ENCODE results near the gene NUMB.

Gene NUMB

GRCh38 chr14:73243341-73243740, 215.0 kb downstream of the NUMB start:
- DNase-seq: no peak

DNA sequence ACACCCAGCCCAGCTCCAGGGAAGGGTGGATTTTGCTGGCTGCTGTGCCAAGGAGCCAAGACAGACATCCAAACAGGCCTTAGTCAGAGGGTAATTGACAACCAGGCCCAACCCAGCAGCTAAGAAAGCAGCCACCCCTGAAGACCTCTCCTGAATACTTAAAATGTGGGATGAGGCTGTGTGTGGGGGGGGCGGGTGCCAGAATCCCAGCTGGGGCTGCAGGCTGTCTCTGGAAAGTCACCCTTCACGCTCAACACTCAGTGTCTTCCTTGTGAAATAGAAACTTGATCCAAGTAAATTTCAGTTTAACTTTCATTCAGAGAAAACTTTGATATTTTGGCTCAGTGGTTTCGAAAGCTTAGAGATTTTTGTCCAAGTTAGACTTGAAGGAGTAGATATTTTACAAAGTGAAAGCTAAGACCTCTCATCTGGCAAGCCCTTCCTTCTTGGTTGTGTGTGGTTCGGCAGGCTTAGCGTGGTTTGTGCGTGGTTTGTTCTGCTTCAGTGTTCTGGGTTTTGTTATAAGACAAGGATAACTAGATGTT, 215.9 kb downstream of the NUMB start:
- DNase-seq: no peak

DNA sequence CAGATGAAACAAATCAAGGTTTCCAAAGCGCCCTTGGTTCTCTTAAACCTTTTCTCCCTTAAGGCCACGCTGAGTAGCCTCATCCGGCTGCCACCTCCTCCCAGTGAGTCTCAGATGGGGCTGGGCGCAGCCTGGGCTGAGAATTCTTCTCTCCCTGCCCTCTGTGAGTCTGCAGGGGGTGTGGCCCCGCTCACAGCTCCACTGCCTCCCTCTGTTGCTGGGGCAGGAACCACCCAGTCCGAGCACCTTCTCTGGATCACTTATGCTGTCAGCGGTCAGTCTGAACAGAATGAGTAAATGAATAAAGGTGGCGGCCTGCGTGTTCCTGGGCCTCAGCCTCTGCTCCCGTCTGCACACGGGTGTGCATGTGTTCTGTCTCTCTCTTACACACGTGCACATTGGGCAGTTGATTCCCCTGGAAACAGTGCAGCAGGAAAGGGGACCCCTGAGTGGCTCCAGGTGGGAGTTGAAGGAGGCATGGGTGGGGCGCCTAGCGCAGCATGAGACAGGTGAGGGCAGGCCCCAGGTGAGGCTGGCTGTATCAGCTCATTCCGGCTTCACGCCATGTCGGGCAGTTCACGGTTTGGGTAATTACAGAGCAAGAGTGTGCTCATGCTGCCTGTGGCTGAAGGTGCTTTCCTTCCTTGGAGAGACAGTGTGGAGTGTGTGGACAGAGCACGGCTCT, 216.7 kb downstream of the NUMB start:
- DNase-seq: no peak

DNA sequence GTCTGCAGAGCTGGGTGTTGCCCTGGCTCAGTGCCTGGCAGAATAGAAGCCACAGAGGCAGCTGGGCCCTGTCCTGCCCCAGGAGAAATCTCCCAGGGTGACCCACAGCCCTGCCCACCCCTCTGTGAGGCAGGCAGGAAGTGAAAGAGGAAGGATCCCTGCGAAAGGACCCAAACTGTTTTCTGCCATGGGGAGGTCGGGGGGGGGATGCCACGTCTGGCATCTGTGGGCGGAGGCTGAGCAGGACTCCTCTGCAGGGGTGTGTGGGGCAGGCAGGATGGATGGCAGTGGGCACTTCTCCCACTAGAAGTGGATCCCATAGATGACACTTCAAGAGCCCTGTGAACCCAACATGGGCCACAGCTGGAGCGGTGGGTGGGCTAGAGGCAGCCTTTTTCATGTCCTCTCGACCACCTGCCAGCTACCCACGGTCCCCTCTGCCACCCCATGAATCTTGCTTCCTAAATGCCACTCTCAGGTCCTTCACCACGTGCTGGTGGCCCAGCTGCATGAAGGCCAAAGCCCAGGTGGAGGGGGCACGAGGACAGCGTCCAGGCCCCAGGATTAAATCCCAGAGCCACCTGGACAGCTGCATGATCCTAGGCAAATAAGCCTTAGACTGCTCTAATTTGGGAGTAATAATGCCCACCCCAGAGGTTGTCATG, 217.4 kb downstream of the NUMB start:
- DNase-seq: no peak

DNA sequence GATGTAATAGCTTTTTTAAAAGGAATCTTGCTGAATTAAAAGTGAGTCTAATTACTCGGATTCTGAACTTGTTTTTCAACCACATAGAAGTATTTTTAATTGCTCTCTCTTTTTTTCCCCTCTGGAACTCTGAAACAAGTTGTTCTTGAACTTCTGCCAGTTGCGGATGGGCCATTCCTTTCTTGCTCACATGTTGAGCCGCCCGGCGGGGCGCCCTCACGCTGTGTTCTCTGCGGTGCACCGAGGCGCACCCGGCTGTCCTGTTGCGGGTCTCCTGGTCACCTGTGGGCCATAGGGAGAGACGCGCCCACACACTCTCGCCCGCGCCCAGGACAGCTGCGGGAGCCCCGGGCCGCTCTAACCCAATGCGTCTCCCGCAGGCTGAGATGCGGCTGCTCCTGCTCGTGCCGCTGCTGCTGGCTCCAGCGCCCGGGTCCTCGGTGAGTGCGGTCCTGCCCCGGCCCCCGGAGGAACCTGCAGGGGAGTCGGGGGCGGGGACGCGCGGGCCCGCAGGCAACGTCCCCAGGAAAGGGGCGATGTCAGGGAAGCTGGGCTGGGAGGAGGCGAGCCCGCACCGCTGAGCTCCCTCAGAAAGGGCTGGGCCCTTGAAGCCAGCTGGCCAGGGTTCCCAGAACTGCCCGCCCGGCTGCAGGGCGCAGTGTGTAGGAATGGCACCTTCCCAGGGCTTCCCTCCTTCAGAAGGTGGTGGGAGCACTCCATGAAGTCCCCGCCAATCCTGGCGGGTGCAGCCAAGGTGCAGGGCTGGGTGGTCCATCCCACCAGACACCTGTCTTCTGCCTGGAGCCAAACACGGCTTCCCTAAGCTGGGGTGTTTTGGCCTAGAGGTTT, 218.7 kb downstream of the NUMB start:
- DNase-seq: no peak

DNA sequence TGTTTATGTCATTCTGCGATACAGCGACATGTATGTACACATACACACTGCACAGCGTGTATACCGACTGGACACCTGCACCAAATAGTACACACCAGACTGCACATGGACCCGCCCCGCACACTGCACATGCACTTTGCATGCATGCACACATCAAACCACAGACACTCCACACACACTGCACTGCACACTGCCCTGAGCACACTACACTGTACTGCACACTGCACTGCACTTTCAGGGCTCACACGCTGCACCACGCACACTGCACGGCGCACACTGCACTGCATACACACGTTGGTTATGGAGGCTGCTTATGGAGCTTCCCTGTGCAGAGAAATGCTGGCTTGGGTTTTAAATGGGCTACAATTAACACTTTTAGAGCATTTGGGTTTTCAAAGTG, 219.4 kb downstream of the NUMB start:
- no peak for DNase-seq

- no peak for DNase-seq
Measured at GRCh38 chr14:73238424-73238852, 219.9 kb downstream of the NUMB start.

- DNase-seq: no peak
Measured at GRCh38 chr14:73237786-73238423, 220.4 kb downstream of the NUMB start.

GRCh38 chr14:73237219-73237785, 221.0 kb downstream of the NUMB start, which contains the start of gene PAPLN:
Gene PAPLN, plus strand, starts transcription at chr14:73237506. Its CDS starts 2,273 bp downstream, at chr14:73239779.
- DNase-seq: no peak

DNA sequence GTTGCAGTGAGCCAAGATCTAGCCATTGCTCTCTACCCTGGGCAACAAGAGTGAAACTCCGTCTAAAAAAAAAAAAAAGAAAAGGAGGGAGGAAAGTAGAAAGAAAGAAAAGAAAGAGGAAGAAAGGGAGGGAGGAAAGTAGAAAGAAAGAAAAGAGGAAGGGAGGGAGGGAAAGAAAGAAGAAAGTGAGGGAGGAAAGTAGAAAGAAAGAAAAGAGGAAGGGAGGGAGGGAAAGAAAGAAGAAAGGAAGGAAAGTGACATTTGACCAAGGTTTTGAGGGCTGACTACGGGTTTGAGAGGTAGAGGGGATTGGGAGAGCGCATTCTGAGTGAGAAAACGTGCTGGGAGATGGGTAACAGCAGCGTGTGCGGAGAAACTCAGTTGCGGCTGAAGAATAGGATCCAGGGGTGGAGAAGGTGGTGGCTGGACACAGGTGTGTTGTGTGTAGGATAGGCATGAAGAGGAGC, 221.6 kb downstream of the NUMB start:
- no peak for DNase-seq

DNA sequence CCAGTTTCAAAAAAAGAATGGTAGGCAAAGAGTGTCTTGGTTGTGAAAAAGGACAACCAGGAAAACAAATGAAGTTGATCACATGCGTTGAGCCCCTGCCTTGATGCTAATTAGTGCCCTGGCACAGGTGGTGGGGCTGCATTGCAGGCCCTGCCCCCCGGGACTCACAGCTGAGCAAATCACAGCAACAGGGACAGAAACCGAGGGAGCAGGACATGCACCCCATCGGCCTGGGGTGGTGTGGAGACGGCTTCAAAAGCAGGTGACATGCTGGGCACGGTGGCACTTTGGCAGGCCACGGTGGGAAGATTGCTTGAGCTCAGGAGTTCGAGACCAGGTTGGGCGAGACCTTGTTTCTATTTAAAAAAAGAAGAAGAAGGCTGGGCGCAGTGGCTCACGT, 222.2 kb downstream of the NUMB start:
- no peak for DNase-seq

DNA sequence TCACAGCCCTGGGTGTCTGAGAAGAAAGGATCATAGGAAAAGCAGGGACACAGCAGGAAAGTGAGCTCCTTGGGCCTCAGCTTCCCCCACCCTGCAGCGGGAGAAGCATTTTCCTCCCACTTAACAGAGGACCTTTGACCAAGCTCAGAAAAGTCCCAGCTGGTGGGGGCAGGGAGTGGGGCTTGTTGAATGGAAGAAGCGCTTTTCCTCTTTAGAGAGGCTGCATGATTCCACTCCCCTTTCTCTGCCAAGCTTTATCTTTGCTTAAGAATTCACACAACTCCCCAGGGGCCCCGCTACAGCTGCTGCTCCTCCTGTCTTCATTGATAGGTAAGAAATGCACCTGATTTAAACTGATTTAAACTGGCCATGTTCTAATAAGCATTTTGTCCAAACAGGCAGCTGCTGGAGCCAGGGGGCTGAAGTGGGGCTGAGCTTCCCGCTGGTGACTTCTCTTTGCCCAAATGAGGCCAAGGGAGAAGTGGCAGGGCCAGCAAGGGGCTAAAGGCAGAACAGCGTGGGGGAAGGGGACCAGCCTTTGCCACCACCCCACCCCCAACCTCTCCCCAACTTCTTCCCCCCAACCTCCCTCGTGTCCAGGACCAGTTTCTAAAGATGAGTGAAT, 222.7 kb downstream of the NUMB start:
- no peak for DNase-seq

GRCh38 chr14:73234586-73235394, 223.6 kb downstream of the NUMB start:
- no peak for DNase-seq

- DNase-seq: no peak
Measured at GRCh38 chr14:73234029-73234428, 224.3 kb downstream of the NUMB start.

DNA sequence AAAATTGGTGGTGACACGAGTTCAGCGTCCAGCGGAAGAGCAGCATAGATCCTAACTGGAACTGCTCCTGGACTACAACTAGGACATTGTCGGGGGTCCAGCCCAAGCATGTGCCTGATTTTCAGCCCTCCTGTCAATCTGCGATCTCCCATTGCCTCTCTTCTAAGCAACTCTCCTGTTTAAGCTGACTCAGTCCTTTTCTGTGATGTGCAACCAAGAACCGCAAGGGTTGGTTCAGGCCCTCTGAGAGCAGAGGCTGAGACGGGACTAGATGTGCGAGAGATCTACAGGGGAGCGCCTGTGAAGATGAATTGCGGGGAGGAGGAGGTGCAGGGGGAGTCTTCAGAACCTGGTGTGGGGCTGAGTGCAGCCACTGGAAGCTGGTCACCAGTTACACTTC, 224.8 kb downstream of the NUMB start:
- no peak for DNase-seq

DNA sequence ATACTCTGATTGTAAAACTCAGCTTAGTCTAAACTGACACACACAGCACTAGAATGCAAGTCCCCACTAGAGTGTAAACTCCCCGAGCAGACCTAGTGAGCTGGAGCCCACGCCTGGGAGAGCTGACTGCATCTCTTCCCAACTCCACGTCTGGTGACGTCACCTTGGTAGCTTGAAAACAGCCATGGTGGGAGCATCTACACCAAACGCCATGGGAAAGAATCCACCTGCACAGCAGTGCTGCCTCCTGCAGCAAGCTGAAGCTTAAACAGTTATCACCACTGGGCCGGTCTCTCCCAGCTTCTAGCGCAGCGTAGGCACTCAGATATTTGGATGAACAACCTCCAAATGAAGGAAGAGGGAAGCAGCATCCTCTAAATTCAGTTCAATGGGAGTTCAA, 225.4 kb downstream of the NUMB start:
- no peak for DNase-seq

GRCh38 chr14:73231981-73232851, 226.1 kb downstream of the NUMB start:
- DNase-seq: no peak

DNA sequence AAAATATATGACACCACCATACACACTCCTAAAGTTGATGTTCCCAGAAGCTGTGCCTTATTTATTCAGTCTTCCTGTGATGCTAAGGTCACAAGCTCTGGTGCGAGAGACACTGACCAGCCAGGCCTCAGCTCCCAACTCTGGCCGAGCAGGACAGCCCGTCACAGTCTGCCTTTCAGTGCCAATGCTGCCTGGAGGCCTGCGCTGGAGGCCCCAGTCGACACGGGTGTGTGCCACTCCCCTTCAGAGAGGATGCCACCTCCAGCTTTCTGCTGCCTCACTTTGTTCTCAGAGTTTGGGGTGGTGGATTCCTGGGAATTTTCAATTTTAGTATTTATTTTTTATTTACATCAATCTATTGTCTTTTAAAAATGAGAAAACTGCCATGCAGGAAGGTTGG, 228.3 kb downstream of the NUMB start:
- no peak for DNase-seq

- no peak for DNase-seq
Measured at GRCh38 chr14:73227812-73228781, 230.2 kb downstream of the NUMB start.
